ENCODE results near the gene JUP.

The JUP gene

DNA sequence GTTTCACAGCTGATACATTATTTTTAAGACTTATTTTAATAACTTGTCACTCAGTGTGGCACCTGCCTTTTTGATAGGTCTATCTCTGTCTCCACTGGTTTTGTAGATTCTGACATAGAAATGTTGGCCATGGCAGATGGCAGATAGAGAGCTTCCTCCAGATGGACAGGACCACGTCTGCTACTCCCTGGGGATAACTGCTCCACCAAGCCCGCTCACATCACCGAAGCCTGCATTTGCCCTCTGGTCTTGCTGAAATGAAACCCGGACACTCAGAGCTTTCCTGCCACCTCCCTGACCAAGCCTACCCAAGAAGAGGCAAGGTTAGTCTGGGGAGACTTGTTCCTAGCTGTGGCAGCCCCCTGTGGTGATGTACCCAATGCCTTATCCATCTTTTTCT lies 35.6 kb downstream of the JUP start:
- no peak for DNase-seq

GRCh38 chr17:41748275-41748674 lies 38.2 kb downstream of the JUP start:
- DNase-seq = no peak

DNA sequence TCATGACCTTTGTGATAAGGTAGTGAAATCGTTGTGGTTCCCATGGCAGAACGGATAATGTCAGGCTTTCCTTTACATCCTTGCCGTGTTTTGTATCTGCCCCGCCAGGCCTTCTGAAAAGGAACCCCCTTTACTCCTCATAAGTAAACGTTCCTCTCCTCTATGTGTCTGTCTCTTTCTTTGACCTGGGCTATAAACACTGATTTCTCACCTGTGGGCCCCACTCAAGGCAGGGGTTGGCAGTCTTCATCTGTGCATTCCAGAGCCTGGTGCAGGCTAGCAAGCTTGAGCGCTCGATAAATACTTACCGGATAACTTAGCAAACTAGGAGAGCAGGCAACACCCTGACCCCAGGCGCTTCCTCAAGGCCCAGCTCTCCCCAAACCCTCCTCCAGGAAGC lies 44.8 kb downstream of the JUP start:
- DNase-seq = no peak

DNA sequence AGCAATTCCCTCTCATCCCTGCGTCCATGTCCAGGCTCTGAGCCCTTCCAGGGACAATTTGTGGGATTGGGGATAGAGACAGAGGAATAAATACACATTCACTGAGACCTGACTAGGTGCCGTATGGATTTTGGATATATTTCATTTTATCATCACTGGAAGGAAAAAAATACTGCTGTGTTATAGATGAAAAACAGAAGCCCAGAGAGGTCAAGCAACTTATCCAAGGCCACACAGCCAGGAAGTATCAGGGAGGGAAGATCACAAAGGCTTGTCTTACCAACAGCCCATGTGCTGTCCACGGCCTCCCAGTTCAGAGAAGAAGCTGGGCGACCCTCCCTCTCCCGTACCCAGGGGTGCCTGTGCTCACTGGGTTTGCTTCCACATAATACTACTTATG lies 46.0 kb downstream of the JUP start:
- DNase-seq = no peak

- peak; percentile 70 for DNase-seq
These were observed 46.7 kb downstream of the JUP start for GRCh38 chr17:41739661-41740352.

GRCh38 chr17:41738801-41739112 lies 47.8 kb downstream of the JUP start:
- DNase-seq = no peak

DNA sequence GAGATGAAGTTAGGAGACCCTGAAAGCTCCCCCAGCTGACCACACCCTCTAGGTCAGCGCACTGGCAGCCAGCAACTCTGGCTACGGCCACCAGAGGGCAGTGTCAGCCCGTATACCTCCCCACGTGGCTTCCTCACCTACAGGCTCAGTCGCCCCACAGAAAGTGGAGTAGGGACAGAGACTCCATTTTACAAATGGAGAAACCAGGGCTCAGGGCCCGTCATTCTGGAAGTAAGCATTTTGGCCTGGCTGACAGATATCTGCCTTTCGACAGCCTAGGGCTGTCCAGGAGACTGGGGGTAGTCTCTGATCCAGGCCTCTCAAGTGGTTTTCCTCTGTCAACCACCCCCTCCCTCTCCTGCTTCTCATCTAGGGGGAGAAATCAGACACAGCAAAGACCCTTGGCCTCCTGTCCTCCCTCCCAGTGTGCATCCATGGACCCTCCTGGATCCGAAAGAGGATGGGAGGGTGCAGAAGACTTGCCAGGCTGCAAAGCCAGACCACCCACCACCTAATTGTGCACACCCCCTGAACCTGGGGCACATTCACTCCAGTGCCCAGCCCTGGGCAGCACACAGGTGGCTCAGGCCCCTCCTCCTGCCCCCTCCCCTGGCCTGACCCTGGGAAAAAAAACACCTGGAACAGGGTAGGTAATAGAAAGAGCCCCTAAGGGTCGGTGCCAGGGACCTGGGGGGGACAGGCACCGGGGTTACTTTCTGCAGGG lies 48.3 kb downstream of the JUP start:
- DNase-seq = peak; percentile 60

DNA sequence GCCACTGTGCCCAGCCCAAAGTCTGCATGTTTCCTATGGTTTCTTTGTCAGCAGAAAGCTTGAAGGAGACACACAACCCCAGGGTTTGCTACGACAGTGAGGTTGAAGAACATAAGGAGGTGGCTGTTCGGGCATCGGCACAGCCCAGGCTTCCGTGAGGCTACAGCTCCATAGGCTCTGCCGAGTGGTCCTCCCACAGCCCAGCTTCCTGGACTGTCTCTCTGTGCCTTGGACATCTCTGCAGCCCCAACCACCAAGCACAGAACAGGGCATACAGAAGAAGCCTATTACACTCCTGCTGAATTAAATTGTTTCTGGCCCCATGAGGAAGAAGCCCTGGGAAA lies 48.9 kb downstream of the JUP start:
- DNase-seq = no peak

DNA sequence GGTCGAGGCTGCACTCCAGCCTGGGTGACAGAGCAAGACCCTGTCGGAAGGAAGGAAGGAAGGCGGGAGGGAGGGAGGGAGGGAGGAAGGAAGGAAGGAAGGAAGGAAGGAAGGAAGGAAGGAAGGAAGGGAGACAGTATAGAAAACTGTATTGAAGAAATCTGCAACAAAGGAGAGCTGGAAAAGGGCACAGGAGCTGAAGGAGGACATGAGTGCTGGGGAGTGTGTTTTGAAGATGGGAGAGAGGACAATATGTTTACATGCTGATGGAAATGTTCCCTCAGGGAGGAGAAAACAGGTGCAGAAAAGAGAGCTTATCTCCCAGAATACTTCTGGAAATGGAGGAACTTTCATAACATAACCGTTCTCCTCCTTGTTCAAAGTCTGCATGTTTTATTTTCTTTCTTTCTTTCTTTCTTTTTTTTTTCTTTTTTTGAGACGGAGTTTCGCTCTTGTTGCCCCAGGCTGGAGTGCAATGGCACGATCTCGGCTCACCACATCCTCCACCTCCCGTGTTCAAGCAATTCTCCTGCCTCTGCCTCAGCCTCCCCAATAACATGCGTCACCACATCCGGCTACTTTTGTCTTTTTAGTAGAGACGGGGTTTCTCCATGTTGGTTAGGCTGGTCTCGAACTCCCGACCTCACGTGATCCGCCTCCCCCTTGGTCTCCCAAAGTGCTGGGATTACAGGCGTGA lies 49.4 kb downstream of the JUP start:
- no peak for DNase-seq

DNA sequence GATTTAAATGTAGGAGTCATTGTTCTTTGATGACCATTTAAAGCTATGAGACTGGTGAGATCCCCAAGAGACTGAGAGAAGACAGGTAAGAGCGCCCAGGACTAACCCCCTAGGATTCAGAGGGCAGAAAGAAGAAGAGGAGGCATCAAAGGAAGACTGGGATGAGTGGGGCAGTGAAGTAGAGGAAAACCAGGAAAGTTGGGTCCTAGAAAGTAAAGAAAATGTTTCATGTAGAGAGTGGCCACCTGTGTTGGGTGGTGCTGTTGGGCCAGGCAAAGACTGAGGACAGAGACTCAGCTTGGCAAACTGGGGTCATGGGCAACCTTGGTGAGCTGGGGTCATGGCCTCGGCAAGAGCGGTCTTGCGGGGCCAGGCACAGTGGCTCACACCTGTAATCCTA lies 50.8 kb downstream of the JUP start:
- DNase-seq = no peak

GRCh38 chr17:41734949-41735313 lies 51.6 kb downstream of the JUP start:
- no peak for DNase-seq

GRCh38 chr17:41734139-41734948 lies 52.2 kb downstream of the JUP start, which contains the start of gene HAP1:
TSS of gene HAP1 (minus strand) at chr17:41734643. CDS start at chr17:41734634, 9 bp downstream.
- DNase-seq = no peak

DNA sequence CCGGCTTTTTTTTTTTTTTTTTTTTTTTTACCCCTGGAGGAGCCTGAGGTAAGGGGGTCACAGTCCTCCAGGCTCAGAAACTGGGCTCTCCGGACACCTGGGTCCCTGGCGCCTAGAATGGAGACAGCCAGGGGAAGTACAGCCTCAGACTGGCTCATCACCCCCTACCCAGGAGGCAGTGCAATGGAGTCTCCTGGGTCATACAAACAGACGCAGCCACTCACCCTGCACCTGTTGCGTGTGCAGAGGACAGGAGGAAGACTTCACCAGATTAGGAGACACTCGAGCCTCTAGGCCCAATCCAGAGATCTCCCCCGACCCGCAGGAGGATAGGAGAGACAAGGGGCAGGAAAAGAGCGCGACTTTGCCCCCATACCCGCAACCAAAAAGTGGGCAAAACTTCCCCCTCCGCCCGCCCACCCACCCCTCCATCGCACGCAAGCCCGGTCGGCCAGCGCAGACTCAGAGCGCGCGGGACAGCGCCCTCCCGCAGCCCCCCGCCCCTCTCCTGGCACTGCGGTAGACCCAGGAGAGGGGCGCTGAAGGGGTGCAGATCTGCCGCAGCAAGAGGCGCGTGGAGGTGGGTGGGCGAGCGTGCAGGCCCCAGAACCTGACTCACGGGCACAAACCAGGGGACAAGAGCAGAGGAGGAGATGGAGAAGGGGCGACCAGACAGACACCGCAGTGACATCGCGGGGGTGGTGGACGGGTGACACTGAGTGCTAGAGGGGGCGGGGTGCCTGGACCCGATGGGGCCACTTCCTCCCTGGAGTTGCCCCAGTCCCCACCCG lies 53.0 kb downstream of the JUP start:
- no peak for DNase-seq

DNA sequence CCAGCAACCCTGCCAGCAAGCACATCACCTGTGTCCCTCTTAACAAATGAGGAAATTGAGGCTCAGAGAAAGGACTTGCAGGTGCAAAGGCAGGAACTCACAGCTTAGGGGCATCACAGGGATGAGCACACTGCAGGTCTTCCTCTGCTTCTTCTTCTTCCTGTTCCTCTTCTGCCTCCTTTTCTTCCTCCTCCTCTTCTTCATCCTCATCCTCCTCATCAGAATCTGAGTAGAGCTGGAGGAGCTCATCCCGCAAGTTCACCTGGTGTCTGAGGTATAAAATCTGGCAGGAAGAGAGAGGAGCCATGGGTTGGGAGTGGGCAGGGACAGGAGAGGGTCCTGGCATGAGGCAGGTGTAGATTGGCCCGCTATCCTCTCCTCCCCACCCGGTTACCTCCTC lies 54.7 kb downstream of the JUP start:
- DNase-seq = no peak

DNA sequence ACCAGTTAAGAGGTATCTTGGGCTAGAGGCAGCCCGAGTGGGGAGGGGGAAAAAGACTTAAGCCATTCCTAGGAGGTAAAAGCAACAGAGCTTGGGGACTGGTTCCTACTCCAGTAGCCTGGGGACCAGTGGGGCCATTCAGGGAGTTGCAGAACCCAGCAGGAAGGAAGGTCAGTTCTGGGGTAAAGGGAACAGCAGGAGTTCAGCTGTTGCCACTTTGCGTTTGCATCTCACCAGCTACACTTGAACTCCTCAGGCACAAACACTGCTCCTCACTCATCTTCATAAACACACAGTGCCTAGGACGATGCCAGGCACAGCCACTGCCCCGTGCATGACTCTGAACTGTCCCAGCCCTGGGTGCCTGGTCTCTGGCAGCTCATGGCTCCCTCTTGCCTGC lies 56.0 kb downstream of the JUP start:
- DNase-seq = no peak

DNA sequence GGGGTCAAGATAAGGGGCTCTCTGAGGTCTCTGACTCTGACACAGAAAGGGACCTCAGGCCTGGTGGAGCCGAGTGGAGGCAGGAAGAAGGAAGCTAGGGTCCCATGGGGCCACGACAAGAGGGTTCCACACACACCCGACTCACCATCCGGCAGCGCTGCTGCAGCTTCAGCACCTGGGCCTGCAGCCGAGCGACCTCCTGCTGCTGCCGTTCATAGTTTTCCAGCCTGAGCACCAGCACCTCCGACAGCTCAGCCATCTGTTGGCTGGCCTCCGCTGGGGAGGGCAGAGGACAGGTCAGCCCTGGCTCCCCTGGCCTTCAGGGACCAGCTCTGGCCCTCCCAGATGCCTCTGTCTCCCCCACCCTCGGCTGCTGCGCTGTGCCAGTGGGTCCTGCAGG lies 58.5 kb downstream of the JUP start:
- DNase-seq = no peak

DNA sequence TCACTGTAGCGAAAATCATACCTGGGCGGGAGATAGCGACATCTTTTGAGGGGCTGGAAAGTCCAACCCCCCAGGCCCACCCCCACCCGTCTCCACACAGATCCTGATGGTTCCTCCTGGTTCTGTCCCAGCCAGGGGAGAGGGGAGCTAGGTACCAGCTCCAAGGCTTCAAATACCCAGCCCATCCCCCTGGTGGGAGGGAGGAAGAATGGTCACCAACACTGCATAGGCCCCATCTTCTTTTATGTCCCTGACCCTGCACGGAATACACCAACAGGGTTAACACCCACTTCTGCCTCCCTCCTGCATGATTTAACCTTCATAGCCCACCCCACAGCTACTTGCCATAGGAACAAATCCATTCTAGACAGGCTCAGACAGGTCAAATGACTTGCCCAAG lies 61.4 kb downstream of the JUP start:
- DNase-seq = no peak

DNA sequence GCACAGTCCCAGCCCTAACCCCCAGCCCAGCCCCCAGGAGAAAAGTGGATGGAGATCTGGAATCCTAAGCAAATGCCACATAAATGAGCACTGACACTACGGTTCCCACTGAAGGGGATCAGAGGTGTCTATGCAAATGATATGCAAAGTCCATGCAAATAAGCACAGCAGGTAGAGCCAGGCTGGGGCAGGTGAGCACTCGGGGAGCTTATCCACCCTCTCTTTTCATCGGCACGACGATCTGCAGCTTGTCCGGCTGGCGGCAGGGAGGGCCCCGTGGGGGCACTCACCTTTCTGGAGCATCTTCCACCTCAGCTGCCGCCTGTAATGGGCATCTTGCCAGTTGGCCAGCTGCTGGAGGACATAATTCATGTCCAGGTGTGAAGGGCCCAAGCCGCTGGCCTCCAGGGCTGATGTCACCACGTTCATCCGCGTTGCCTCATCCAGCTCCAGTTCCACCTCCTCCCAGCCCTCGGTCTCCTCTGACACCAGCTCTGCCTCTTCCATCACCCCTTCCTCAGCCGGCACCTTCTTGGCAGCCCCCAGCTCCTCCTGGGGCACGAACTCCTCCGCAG lies 61.9 kb downstream of the JUP start:
- DNase-seq = peak; percentile 85

DNA sequence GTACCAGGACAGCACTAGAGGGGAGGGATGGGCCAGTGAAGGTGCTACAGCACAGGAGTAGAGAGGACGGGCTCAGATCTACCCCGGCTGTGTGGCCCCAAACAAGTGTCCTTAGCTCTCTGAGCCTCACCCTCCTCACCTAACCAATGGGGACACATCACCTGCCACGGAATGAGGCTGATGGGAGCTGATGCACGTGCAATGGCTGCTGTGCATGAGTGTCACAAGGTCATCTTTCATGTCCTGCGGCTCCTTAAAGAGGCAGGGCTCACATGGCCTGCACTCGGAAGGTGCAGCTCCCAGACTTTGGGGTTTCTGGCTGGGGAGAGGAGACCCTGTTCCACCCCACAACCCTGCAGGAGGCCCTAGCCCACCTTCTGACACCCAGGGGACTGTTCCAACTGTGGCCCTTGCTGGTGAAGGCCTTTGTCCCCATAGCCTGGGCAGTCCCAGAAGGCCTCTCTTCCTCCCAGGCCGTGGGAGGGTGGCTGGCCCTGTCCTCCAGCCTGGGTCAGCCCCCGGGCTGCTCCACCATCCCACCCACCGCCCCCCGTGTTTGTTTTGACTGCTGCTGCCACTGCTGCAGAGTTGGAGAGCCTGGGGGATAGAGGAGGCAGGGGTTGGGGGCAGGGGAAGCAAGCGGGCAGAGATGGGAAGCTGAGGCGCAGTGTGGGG lies 62.6 kb downstream of the JUP start:
- DNase-seq = no peak

- no peak for DNase-seq
These were observed 64.3 kb downstream of the JUP start for GRCh38 chr17:41722231-41722630.

GRCh38 chr17:41718287-41718645 lies 68.2 kb downstream of the JUP start:
- no peak for DNase-seq
